Stimulated activated CD4-positive, alpha-beta T cell treated with anti-CD3 and anti-CD28 coated beads, Interleukin-1b, Interleukin-23, amount 100 ng/mL, for 24 hours (primary cell): ENCODE data around the gene MYO1G.
A peak's percentile ranks its signal among the peaks of the same experiment; 100 is the strongest.
"Not testable (repeated sequence)": the region's sequence is repeated elsewhere in the genome, so short reads cannot be mapped to it uniquely, and the experiment has no call there.

Experiments
- DNase-seq, 4 experiments: peaks; one replicate each; pipeline ENCODE4 v3.0.0-alpha.2; 2020; ENCODE audit warnings: low read depth in 4 of 4, low spot score in 1 of 4

The MYO1G gene

GRCh38 chr7:44944821-44945220 is 34.0 kb downstream of the MYO1G start:
- no peak for DNase-seq

- no peak for DNase-seq
Observed at GRCh38 chr7:44943631-44944030, 35.2 kb downstream of the MYO1G start.

- no peak for DNase-seq
Observed at GRCh38 chr7:44937426-44937825, 41.4 kb downstream of the MYO1G start.

DNA sequence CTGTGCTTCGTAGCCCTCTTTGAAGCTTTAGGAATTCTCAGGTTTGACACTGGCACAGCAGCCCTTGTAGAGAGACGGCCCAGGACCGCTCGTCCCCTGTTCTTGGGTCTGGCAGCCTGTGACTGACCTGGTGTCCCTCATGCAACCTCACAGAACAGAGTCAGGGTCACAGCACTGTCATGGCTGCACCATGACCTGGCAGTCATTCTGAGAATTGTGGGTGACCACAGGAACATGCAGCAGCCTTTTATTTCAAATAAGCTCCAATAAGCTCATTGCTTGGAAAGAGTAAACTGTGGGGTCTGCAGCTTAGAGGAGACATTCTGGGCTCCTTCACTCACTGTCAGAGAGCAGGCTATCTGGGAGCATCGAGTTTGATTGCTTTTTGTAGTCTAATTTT is 42.5 kb downstream of the MYO1G start:
- no peak for DNase-seq

GRCh38 chr7:44935583-44935982 is 43.2 kb downstream of the MYO1G start:
- no peak for DNase-seq

DNA sequence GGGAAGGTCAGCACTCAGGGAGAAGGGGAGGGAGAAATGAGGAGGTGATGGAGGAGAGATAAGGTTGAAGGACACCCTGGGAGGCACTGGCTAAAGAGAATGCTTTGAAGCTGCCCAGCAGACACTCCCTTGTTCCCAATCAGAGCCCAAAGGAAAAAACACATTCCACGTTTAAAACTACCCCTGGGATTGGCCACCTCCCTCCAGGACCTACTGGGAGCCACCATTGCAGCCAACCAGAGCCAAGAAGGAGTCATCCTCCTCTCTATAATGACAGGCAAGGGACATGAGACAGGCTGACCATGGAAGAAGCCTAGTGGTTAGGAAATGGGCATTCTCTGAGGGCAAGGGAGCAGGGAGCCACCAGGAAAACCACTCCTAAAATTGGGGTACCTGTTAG is 43.8 kb downstream of the MYO1G start:
- DNase-seq: no peak

DNA sequence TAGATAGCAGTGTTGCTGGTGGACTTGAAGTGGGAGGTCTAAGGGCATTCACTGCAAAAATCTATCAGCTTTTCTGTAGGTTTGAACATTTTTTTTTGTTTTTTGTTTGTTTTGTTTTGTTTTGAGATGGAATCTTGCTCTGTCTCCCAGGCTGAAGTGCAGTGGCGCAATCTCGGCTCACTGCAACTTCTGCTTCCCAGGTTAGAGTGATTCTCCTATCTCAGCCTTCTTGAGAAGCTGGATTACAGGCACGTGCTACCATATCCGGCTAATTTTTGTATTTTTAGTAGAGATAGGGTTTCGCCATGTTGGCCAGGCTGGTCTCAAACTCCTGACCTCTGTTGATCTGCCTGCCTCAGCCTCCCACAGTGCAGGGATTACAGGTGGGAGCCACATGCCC is 44.3 kb downstream of the MYO1G start:
- not testable (repeated sequence) for DNase-seq

- DNase-seq: no peak
Observed at GRCh38 chr7:44930921-44931320, 47.9 kb downstream of the MYO1G start.

GRCh38 chr7:44922351-44922694 is 56.5 kb downstream of the MYO1G start:
- DNase-seq: no peak

- DNase-seq: peak; percentile 95 to 99 (median 98)
Observed at GRCh38 chr7:44921607-44922350, 57.0 kb downstream of the MYO1G start.

DNA sequence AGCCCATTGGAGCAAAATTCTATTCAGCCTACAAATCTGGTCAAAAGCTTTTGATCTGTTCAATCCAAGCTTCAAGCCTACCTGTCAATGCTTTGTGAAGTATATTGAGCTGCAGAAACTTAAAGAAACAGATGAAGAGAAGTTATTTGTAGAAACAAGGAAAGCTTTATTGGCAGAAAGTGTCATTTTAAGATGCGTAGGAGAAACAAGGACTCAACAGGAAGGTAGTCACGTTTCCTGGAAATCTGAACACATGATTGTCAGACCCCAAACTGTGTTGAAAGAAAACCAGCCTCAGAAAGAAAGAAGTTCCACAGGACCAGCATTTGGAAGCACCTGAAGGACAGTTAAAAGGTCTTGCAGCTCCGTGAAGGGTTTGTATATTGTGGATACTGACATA is 58.7 kb downstream of the MYO1G start:
- DNase-seq: no peak

GRCh38 chr7:44918029-44918428 is 60.8 kb downstream of the MYO1G start:
- DNase-seq: no peak

- DNase-seq: no peak
Observed at GRCh38 chr7:44917465-44917864, 61.4 kb downstream of the MYO1G start.

GRCh38 chr7:44914992-44915607 is 63.7 kb downstream of the MYO1G start:
- peak in 3 of 4 experiments; percentile 16 to 66 (median 45) for DNase-seq

DNA sequence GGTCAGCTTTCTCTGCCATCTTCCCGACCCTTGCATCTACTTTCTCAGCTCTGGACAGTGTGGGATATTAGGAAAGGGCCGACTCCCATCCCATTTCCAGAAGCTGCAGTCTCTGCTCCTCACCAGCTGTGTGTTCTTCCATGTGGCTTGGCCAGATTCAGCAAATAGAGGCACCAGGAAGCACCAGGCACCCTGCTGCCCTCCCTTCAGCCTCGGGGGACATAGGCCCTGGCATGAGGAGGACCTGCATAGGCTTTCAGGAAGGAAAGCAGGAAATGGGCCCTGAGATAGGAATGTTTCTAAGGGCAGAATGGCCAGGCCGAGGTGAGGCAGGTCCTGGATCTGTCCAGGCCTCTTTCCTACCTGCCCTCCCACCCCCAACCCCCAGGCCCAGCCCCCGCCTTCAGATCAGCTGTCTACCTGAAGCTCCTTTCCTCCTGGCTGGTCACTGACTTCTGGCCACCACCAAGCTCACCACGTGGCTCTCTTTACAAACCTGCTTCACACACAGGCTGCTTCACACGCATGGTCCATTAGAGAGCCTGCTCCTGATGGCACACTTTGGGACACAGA is 66.0 kb downstream of the MYO1G start:
- DNase-seq: no peak
